ENCODE data around the gene CPT2. TPM values are rescaled to one million over a fixed set of nuclear protein-coding genes. Genes with fewer than 3 reads are reported as not detected.
A peak's percentile ranks its signal among the peaks of the same experiment; 100 is the strongest.

The CPT2 gene
- total and polyA plus RNA-seq, 2 of the 13 experiments (the other 11 are each of a cell fraction or from before 2014, with no cell fraction given) = 12.6 to 14.6 TPM

DNA sequence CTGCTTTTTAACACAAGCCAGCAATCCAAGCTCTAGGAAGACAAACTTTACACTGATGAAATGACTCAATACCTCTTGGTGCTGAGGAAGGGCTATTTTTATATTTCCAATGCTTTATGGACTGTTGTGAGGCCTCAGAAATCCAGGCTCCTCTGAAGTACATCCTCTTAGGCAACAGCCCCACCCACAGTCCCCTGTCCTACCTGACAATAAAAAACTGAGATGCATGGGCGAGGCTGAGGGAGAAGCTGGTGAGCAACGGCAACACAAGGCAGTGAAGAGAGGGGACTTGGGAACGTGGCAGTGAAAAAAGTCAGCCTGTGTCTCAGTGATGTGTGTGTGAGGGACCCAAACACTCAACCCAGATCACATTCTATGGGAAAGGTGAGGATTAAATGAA lies 10.1 kb upstream of the CPT2 start:
- H3K27me3 ChIP-seq (ENCODE audit: control insufficient read depth in 1 of 2, insufficient read depth in 2 of 2, low read length in 2 of 2) = no peaks in the 10 kb centered on the region
- H4K20me1 ChIP-seq (ENCODE audit: insufficient read depth, low read length) = no peaks in the 10 kb centered on the region
- no peaks in the 10 kb centered on the region for H3K79me2 ChIP-seq (ENCODE audit: insufficient read depth, low read length)
- 59% methylated on average over 3 of the region's 3 CpGs for WGBS (ENCODE audit: low lambda C conversion rate)
- no peak for TF ChIP-seq ZNF841 (CRISPR knock-in tag; IDR thresholded peaks at IDR 0.05; ENCODE audit: borderline replicate concordance)
- TF ChIP-seq, protein P1, sequence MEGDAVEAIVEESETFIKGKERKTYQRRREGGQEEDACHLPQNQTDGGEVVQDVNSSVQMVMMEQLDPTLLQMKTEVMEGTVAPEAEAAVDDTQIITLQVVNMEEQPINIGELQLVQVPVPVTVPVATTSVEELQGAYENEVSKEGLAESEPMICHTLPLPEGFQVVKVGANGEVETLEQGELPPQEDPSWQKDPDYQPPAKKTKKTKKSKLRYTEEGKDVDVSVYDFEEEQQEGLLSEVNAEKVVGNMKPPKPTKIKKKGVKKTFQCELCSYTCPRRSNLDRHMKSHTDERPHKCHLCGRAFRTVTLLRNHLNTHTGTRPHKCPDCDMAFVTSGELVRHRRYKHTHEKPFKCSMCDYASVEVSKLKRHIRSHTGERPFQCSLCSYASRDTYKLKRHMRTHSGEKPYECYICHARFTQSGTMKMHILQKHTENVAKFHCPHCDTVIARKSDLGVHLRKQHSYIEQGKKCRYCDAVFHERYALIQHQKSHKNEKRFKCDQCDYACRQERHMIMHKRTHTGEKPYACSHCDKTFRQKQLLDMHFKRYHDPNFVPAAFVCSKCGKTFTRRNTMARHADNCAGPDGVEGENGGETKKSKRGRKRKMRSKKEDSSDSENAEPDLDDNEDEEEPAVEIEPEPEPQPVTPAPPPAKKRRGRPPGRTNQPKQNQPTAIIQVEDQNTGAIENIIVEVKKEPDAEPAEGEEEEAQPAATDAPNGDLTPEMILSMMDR (CRISPR knock-in tag; IDR thresholded peaks at IDR 0.05) = peak; percentile 33; the same call in 1 of the 2 replicates
- CTCF ChIA-PET (ENCODE audit: low intra/inter-chr PET ratio, low total read pairs) = no interaction called here
- intact Hi-C loops (cut with micrococcal nuclease; ENCODE audit: unreplicated experiment) = loop anchor here (10.0 kb wide), 1 partner anchor 102 kb away; no protein-coding TSS in a partner anchor
- BruUV-seq (replicated peaks) = no TSS peak
- no peak overlapping the region for H3K4me3 ChIP-seq (replicated peaks in 1 of 3; ENCODE audit: insufficient read depth in 1 of 3, low read depth in 2 of 3, low read length in 3 of 3)
- POLR2A ChIA-PET = interaction anchor here (0.9 kb wide), 1 partner anchor 259 kb away, joined by 3 read pairs; the partner anchor contains the start of gene SCP2
- H2AFZ ChIP-seq (ENCODE audit: low read length) = no peak overlapping the region
- in situ Hi-C loops (cut with HindIII; ENCODE audit: extremely low pct_ligation_motif_present, low pct_unique_long_range_greater_than_20kb) = loop anchor here (10.0 kb wide), 1 partner anchor 482 kb away; no protein-coding TSS in a partner anchor
- H3K27ac ChIP-seq (ENCODE audit: extremely low read length, insufficient read depth, low read length) = no peak overlapping the region
- H3K4me1 ChIP-seq (ENCODE audit: insufficient read depth, low read length) = peaks cover 81% of the 10 kb centered on the region
- H3K9me3 ChIP-seq (ENCODE audit: low read length) = no peaks in the 10 kb centered on the region
- H3K9ac ChIP-seq (ENCODE audit: insufficient read depth, low read depth, low read length) = no peak overlapping the region
- no peak overlapping the region for H3K4me2 ChIP-seq (ENCODE audit: low read depth, low read length)
- H3K36me3 ChIP-seq (replicated peaks in 1 of 2; ENCODE audit: control insufficient read depth in 1 of 2, insufficient read depth in 2 of 2, low read length in 2 of 2) = no peaks in the 10 kb centered on the region
- no peak for ATAC-seq
- DNase-seq (ENCODE audit: low spot score) = no peak
- FAIRE-seq = no peak

DNA sequence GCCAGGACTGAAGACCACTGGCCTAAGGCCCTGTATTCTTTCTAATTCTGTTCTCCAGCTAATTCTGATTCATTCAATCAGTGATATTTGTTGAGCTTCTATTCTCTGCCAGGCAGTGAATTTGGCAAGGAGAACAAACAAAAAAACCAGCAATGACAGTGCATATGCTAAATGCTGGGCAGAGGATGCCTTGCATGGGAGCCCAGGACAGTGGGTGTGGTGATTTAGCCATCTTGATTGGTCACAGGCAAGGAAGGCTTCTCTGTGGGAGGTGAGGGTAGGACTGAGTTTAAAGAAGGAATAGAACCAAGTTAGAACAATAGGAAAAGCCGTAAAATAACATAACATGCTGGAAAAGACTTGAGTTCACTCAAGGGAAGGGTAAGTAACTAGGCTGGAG lies 9.2 kb upstream of the CPT2 start:
- intact Hi-C loops (cut with micrococcal nuclease; ENCODE audit: unreplicated experiment) = loop anchor here (10.0 kb wide), 1 partner anchor 103 kb away; no protein-coding TSS in a partner anchor
- in situ Hi-C loops (cut with HindIII; ENCODE audit: extremely low pct_ligation_motif_present, low pct_unique_long_range_greater_than_20kb) = loop anchor here (10.0 kb wide), 1 partner anchor 483 kb away; no protein-coding TSS in a partner anchor
- Histone ChIP-seq H3K27ac (ENCODE audit: extremely low read length, insufficient read depth, low read length) (no peak overlapping the region), H2AFZ (ENCODE audit: low read length) (no peak overlapping the region), H4K20me1 (ENCODE audit: insufficient read depth, low read length) (no peaks in the 10 kb centered on the region), H3K9ac (ENCODE audit: insufficient read depth, low read depth, low read length) (no peak overlapping the region), H3K27me3 (ENCODE audit: control insufficient read depth in 1 of 2, insufficient read depth in 2 of 2, low read length in 2 of 2) (no peaks in the 10 kb centered on the region), H3K79me2 (ENCODE audit: insufficient read depth, low read length) (no peaks in the 10 kb centered on the region), H3K36me3 (replicated peaks in 1 of 2; ENCODE audit: control insufficient read depth in 1 of 2, insufficient read depth in 2 of 2, low read length in 2 of 2) (no peaks in the 10 kb centered on the region), H3K4me1 (ENCODE audit: insufficient read depth, low read length) (peaks cover 73% of the 10 kb centered on the region), H3K4me2 (ENCODE audit: low read depth, low read length) (no peak overlapping the region), H3K4me3 (replicated peaks in 1 of 3; ENCODE audit: insufficient read depth in 1 of 3, low read depth in 2 of 3, low read length in 3 of 3) (no peak overlapping the region), H3K9me3 (ENCODE audit: low read length) (no peaks in the 10 kb centered on the region)
- DNase-seq (ENCODE audit: low spot score) (no peak), ATAC-seq (no peak), FAIRE-seq (no peak)
- POLR2A ChIA-PET = no interaction called here
- WGBS (ENCODE audit: low lambda C conversion rate) = 81% methylated on average over 1 of the region's 1 CpG
- no peak for TF ChIP-seq HDAC1 (CRISPR knock-in tag; IDR thresholded peaks at IDR 0.05)
- no peak for TF ChIP-seq ZNF550 (CRISPR knock-in tag; IDR thresholded peaks at IDR 0.05; ENCODE audit: borderline replicate concordance)
- TF ChIP-seq SMAD9 (CRISPR knock-in tag; IDR thresholded peaks at IDR 0.05) = no peak
- no peak for TF ChIP-seq SIX1 (CRISPR knock-in tag; IDR thresholded peaks at IDR 0.05; ENCODE audit: borderline replicate concordance)
- TF ChIP-seq ZNF777 (CRISPR knock-in tag; IDR thresholded peaks at IDR 0.05) = no peak
- TF ChIP-seq, protein P2, sequence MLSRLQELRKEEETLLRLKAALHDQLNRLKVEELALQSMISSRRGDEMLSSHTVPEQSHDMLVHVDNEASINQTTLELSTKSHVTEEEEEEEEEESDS (CRISPR knock-in tag; IDR thresholded peaks at IDR 0.05; ENCODE audit: borderline replicate concordance) = no peak
- no peak for TF ChIP-seq ZSCAN25 (CRISPR knock-in tag; IDR thresholded peaks at IDR 0.05)
- TF ChIP-seq ZNF12 (CRISPR knock-in tag; IDR thresholded peaks at IDR 0.05) = no peak
- TF ChIP-seq PRPF4 (IDR thresholded peaks at IDR 0.05; ENCODE audit: low read depth, low read length, poor library complexity, severe bottlenecking) = no peak
- TF ChIP-seq ZSCAN22 (CRISPR knock-in tag; IDR thresholded peaks at IDR 0.05) = no peak
- TF ChIP-seq, protein P3, sequence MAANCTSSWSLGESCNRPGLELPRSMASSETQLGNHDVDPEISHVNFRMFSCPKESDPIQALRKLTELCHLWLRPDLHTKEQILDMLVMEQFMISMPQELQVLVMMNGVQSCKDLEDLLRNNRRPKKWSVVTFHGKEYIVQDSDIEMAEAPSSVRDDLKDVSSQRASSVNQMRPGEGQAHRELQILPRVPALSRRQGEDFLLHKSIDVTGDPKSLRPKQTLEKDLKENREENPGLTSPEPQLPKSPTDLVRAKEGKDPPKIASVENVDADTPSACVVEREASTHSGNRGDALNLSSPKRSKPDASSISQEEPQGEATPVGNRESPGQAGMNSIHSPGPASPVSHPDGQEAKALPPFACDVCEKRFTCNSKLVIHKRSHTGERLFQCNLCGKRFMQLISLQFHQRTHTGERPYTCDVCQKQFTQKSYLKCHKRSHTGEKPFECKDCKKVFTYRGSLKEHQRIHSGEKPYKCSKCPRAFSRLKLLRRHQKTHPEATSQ (CRISPR knock-in tag; IDR thresholded peaks at IDR 0.05; ENCODE audit: borderline replicate concordance) = no peak
- TF ChIP-seq ZNF431 (CRISPR knock-in tag; IDR thresholded peaks at IDR 0.05; ENCODE audit: borderline replicate concordance, low read depth) = no peak
- CTCF ChIA-PET (ENCODE audit: low intra/inter-chr PET ratio, low total read pairs) = no interaction called here
- BruUV-seq (replicated peaks) = no TSS peak
